ENCODE measurements around the gene RASSF10. TPM values are rescaled to one million over a fixed set of nuclear protein-coding genes. Genes with fewer than 3 reads are reported as not detected.

Gene RASSF10
- total RNA-seq, 1 experiment from 2014 or later, result not detected

DNA sequence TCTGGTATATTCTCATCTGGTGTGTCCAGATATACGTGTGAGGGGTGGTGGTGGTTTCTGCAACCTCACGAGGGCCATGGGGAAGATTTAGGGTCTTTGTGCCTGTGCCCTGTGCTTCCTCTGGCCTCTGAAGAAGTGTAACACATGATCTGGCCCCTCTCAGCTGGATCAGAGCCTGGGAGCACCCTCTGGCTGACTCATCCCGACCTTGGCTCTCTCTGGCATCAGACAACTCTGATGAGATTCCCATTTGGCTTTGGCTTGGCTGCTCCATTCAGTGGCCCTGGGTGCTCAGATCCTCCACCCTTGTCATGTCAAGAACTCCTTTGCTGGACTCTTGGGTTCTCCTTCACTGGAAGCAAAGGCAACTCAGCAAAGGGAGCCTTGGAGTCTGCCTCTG is 45.2 kb downstream of the RASSF10 start:
- intact Hi-C loops (cut with micrococcal nuclease), result no loop called here

GRCh38 chr11:13055200-13055599 is 46.1 kb downstream of the RASSF10 start:
- Histone ChIP-seq H3K9ac (ENCODE audit: low read length) (no peak overlapping the region), H3K79me2 (ENCODE audit: low read length) (no peaks in the 10 kb centered on the region), H3K27ac (ENCODE audit: low read length) (no peak overlapping the region), H3F3A (ENCODE audit: low read length, unreplicated experiment) (no peaks in the 10 kb centered on the region), H3K4me1 (ENCODE audit: insufficient read depth, low read length) (peaks cover 25% of the 10 kb centered on the region), H3K4me2 (ENCODE audit: low read length) (no peak overlapping the region), H2AFZ (ENCODE audit: low read length) (no peak overlapping the region), H3K9me3 (ENCODE audit: low read length) (no peaks in the 10 kb centered on the region), H3K27me3 (ENCODE audit: low read length) (no peaks in the 10 kb centered on the region), H3K4me3 (ENCODE audit: low read length) (no peak overlapping the region), H4K20me1 (ENCODE audit: low read length) (no peaks in the 10 kb centered on the region), H3K9me2 (replicated peaks; ENCODE audit: low read length) (no peaks in the 10 kb centered on the region), H3K36me3 (ENCODE audit: low read depth, low read length) (no peaks in the 10 kb centered on the region)
- no peak for TF ChIP-seq EZH2phosphoT487 (IDR thresholded peaks at IDR 0.05; ENCODE audit: borderline replicate concordance, low read length)
- TF ChIP-seq EZH2 (IDR thresholded peaks at IDR 0.05; ENCODE audit: low read length, unreplicated experiment), result no peak
- TF ChIP-seq CTCF (conservative IDR thresholded peaks at IDR 0.05; ENCODE audit: low read depth, low read length), result no peak
- no TSS peak for BruUV-seq (replicated peaks)
- ATAC-seq (no peak), DNase-seq (no peak)
- intact Hi-C loops (cut with micrococcal nuclease), result no loop called here
- ChIA-PET POLR2A (ENCODE audit: unreplicated experiment) (no interaction called here), CTCF (no interaction called here)

More for the DNA sequence above, 45.2 kb downstream of the RASSF10 start:
- Histone ChIP-seq H3K4me2 (ENCODE audit: low read length) (no peak overlapping the region), H3K9ac (ENCODE audit: low read length) (no peak overlapping the region), H4K20me1 (ENCODE audit: low read length) (no peaks in the 10 kb centered on the region), H3F3A (ENCODE audit: low read length, unreplicated experiment) (no peaks in the 10 kb centered on the region), H3K9me3 (ENCODE audit: low read length) (no peaks in the 10 kb centered on the region), H3K4me1 (ENCODE audit: insufficient read depth, low read length) (peaks cover 25% of the 10 kb centered on the region), H3K79me2 (ENCODE audit: low read length) (no peaks in the 10 kb centered on the region), H3K27ac (ENCODE audit: low read length) (no peak overlapping the region), H2AFZ (ENCODE audit: low read length) (no peak overlapping the region), H3K4me3 (ENCODE audit: low read length) (no peak overlapping the region), H3K36me3 (ENCODE audit: low read depth, low read length) (no peaks in the 10 kb centered on the region), H3K9me2 (replicated peaks; ENCODE audit: low read length) (no peaks in the 10 kb centered on the region), H3K27me3 (ENCODE audit: low read length) (no peaks in the 10 kb centered on the region)
- no peak for ATAC-seq
- ChIA-PET POLR2A (ENCODE audit: unreplicated experiment) (no interaction called here), CTCF (no interaction called here)
- DNase-seq, result peak; percentile 12
- no TSS peak for BruUV-seq (replicated peaks)
- TF ChIP-seq EZH2phosphoT487 (IDR thresholded peaks at IDR 0.05; ENCODE audit: borderline replicate concordance, low read length) (no peak), EZH2 (IDR thresholded peaks at IDR 0.05; ENCODE audit: low read length, unreplicated experiment) (no peak), CTCF (conservative IDR thresholded peaks at IDR 0.05; ENCODE audit: low read depth, low read length) (no peak)

DNA sequence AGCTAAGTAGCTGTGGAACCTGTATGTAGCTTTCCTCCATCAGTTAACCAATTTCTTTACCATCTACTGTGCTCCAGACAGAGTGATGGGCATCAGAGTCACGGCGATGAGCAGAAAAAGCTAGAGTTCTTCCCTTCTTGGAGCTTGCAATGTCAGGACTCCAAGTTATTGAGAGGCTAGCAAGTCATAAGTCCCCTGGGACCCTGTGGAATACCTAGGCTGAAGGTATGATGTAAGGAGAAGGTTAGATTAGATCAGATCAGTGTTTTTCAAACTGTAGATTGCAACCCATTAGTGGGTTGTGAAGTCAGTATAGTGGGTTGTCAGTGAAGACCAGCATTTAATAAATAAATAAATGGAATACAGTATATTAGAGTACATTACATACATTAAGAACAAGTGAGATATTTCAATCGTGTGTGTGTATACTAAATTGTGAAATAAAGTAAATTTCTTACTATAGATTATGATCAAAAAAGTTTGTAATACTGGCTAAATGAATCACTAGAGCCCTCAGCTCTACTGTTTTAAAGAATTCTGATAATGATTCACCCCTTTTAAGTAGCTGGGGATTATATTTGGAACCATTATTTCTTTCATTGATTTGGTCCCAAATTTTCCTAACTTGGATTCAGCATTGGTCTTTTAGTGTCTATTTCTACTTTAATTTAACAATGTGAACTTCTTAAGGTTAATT is 52.3 kb downstream of the RASSF10 start:
- H3K27me3 ChIP-seq (ENCODE audit: low read length), result no peaks in the 10 kb centered on the region
- H3K27ac ChIP-seq (ENCODE audit: low read length), result no peak overlapping the region
- no peaks in the 10 kb centered on the region for H3K4me1 ChIP-seq (ENCODE audit: insufficient read depth, low read length)
- no peaks in the 10 kb centered on the region for H3K9me3 ChIP-seq (ENCODE audit: low read length)
- H3K4me3 ChIP-seq (ENCODE audit: low read length), result no peak overlapping the region
- H3K9ac ChIP-seq (ENCODE audit: low read length), result no peak overlapping the region
- no peak overlapping the region for H3K4me2 ChIP-seq (ENCODE audit: low read length)
- no peaks in the 10 kb centered on the region for H3F3A ChIP-seq (ENCODE audit: low read length, unreplicated experiment)
- ATAC-seq (no peak), DNase-seq (no peak)
- no peaks in the 10 kb centered on the region for H3K36me3 ChIP-seq (ENCODE audit: low read depth, low read length)
- intact Hi-C loops (cut with micrococcal nuclease), result no loop called here
- CTCF ChIA-PET, result no interaction called here
- H2AFZ ChIP-seq (ENCODE audit: low read length), result no peak overlapping the region
- POLR2A ChIA-PET (ENCODE audit: unreplicated experiment), result interaction anchor here (0.7 kb wide), 1 partner anchor 19 kb away, joined by 4 read pairs; no protein-coding TSS in a partner anchor
- no peaks in the 10 kb centered on the region for H3K9me2 ChIP-seq (replicated peaks; ENCODE audit: low read length)
- no peak for TF ChIP-seq EZH2 (IDR thresholded peaks at IDR 0.05; ENCODE audit: low read length, unreplicated experiment)
- no peak for TF ChIP-seq EZH2phosphoT487 (IDR thresholded peaks at IDR 0.05; ENCODE audit: borderline replicate concordance, low read length)
- TF ChIP-seq CTCF (conservative IDR thresholded peaks at IDR 0.05; ENCODE audit: low read depth, low read length), result no peak
- H4K20me1 ChIP-seq (ENCODE audit: low read length), result no peaks in the 10 kb centered on the region
- H3K79me2 ChIP-seq (ENCODE audit: low read length), result no peaks in the 10 kb centered on the region
- BruUV-seq (replicated peaks), result no TSS peak

Measured in PC-3 (cell line).